K562 (cell line): ENCODE results near the gene MYL12A. TPM values are rescaled to one million over a fixed set of nuclear protein-coding genes. Genes with fewer than 3 reads are reported as not detected.

Experiments used
- CBFA2T2 ChIP-seq: fragments of 450-650 bp; conservative IDR thresholded peaks from 2 replicates; pipeline ENCODE4 v1.6.1; 2017; ENCODE audit warnings: mild to moderate bottlenecking
- FUS ChIP-seq: fragments of 200-400 bp; formaldehyde crosslinking; optimal IDR thresholded peaks from 2 replicates; pipeline ENCODE3; 2017; ENCODE audit warnings: low read depth, low read length
- KDM2B ChIP-seq: fragments of 250-450 bp; sonication (Bioruptor Pico); IDR thresholded peaks from 2 replicates; pipeline ENCODE4 v1.8.0; 2021; ENCODE audit warnings: mild to moderate bottlenecking, moderate library complexity
- KDM4B ChIP-seq, 2 experiments: fragments of 450-650 bp in 1 of 2; sonication (generic) in 1 of 2; IDR thresholded peaks; 2 replicates each; pipeline ENCODE4 v1.6.1; 2016 to 2017; ENCODE audit warnings: borderline replicate concordance in 2 of 2, antibody characterized with exemption in 1 of 2, low read depth in 1 of 2, mild to moderate bottlenecking in 1 of 2
- PHTF2 ChIP-seq: fragments of 250-450 bp; sonication (Bioruptor Pico); IDR thresholded peaks from 2 replicates; pipeline ENCODE4 v1.5.0; 2021; ENCODE audit warnings: mild to moderate bottlenecking
- ZBTB1 ChIP-seq: sonication (generic); formaldehyde crosslinking; IDR thresholded peaks from 2 replicates; pipeline ENCODE4 v1.8.1; 2023; ENCODE audit warnings: missing genetic modification reagents, low read depth, mild to moderate bottlenecking, borderline replicate concordance
- ZNF184 ChIP-seq: sonication (generic); formaldehyde crosslinking; IDR thresholded peaks from 2 replicates; pipeline ENCODE4 v1.5.0; 2020; ENCODE audit warnings: missing genetic modification reagents
- ZNF75A ChIP-seq: fragments of 450-650 bp; formaldehyde crosslinking; IDR thresholded peaks from 2 replicates; pipeline ENCODE4 v1.4.0; 2020; ENCODE audit warnings: mild to moderate bottlenecking
- ZNF76 ChIP-seq: fragments of 250-450 bp; sonication (Bioruptor Pico); IDR thresholded peaks from 2 replicates; pipeline ENCODE4 v1.4.0; 2020; ENCODE audit warnings: mild to moderate bottlenecking, moderate library complexity, borderline replicate concordance
- polyA plus RNA-seq, 8 experiments: library from polyadenylated mRNA; depleted of rRNA in 4 of 8; stranded (reverse) in 5 of 8; unstranded in 3 of 8; fragments of >200 nt; fragmentation: Nextera tagmentation in 2 of 8; fragmentation: Illumina TruSeq in 1 of 8; extraction: Ambion mirVana in 2 of 8; extraction: Trizol in 1 of 8; gene quantifications; 2 replicates each; pipeline versions ENCODE4 v1.2.1 to v1.2.3, GENCODE V29; 2011 to 2014; ENCODE audit warnings: inconsistent platforms in 1 of 8, missing spikeins in 1 of 8
- total RNA-seq, 7 experiments: library from RNA; depleted of rRNA in 6 of 7; stranded (reverse); fragments of >200 nt in 6 of 7; fragmentation: Illumina TruSeq in 2 of 7; extraction: Trizol in 2 of 7; gene quantifications; 2 replicates each; pipeline versions ENCODE4 v1.2.1 to v1.2.3, GENCODE V29; 2011 to 2021; ENCODE audit warnings: low replicate concordance in 1 of 7
- TF ChIP-seq, protein P1 (sequence below): fragments of 250-450 bp; sonication (Bioruptor Pico); IDR thresholded peaks from 2 replicates; pipeline ENCODE4 v1.5.0; 2021
- TF ChIP-seq, protein P2 (sequence below): fragments of 250-450 bp; sonication (Bioruptor Pico); IDR thresholded peaks from 2 replicates; pipeline ENCODE4 v1.4.0; 2020
- TF ChIP-seq, protein P3 (sequence below): sonication (generic); formaldehyde crosslinking; IDR thresholded peaks from 2 replicates; pipeline ENCODE4 v1.8.0; 2022; ENCODE audit warnings: mild to moderate bottlenecking, missing genetic modification reagents
- TF ChIP-seq, protein P4 (sequence below), 2 experiments: IDR thresholded peaks in 1 of 2; conservative IDR thresholded peaks in 1 of 2; 2 replicates each; pipeline ENCODE4 v1.6.1; 2016; ENCODE audit warnings: low read depth in 2 of 2, mild to moderate bottlenecking in 1 of 2, missing compliant biosample characterization in 1 of 2, missing genetic modification characterization in 1 of 2, moderate library complexity in 1 of 2
- TF ChIP-seq, protein P5 (sequence below): fragments of 200-400 bp; formaldehyde crosslinking; IDR thresholded peaks from 2 replicates; pipeline ENCODE4 v1.6.1; 2017; ENCODE audit warnings: mild to moderate bottlenecking, low read depth, low read length, moderate library complexity

MYL12A gene
- total and polyA plus RNA-seq, 9 of the 15 experiments (the other 6 are each of a cell fraction or from before 2014, with no cell fraction given): 308 to 1,031 (median 559) TPM

DNA sequence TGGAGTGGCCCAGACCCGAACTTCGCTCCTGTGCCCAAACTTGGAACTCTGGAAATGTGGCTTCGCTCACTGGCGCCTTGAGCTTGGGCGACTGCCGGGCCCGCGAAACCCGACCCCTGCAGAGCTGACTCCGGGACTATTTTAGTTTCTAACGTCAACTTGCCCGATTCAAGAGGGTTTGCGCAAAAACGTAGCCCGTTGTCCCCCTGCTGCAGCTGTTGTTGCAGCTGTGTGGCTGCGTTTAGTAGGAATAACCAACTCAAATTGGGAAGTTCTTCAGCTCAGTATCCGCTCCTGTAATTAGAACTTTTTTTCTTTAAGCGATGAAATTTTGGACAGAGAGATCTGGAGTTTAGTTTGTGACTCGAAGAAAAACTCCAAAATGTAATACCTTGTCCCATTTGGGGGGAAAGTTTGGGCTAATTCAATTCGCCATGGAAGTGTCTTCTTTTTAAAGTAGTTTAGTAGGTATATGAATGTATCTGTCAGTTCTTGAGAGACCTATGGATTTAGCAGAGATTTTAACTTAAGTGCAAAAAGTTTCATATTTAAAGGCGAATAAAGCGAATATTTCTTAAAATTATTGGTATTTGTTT lies 559 bp downstream of the MYL12A start (continued):
- TF ChIP-seq, protein P1, sequence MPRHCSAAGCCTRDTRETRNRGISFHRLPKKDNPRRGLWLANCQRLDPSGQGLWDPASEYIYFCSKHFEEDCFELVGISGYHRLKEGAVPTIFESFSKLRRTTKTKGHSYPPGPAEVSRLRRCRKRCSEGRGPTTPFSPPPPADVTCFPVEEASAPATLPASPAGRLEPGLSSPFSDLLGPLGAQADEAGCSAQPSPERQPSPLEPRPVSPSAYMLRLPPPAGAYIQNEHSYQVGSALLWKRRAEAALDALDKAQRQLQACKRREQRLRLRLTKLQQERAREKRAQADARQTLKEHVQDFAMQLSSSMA (CRISPR knock-in tag): no peak
- no peak for TF ChIP-seq ZNF76 (CRISPR knock-in tag)
- no peak for TF ChIP-seq PHTF2 (CRISPR knock-in tag)
- TF ChIP-seq FUS: no peak
- TF ChIP-seq, protein P2, sequence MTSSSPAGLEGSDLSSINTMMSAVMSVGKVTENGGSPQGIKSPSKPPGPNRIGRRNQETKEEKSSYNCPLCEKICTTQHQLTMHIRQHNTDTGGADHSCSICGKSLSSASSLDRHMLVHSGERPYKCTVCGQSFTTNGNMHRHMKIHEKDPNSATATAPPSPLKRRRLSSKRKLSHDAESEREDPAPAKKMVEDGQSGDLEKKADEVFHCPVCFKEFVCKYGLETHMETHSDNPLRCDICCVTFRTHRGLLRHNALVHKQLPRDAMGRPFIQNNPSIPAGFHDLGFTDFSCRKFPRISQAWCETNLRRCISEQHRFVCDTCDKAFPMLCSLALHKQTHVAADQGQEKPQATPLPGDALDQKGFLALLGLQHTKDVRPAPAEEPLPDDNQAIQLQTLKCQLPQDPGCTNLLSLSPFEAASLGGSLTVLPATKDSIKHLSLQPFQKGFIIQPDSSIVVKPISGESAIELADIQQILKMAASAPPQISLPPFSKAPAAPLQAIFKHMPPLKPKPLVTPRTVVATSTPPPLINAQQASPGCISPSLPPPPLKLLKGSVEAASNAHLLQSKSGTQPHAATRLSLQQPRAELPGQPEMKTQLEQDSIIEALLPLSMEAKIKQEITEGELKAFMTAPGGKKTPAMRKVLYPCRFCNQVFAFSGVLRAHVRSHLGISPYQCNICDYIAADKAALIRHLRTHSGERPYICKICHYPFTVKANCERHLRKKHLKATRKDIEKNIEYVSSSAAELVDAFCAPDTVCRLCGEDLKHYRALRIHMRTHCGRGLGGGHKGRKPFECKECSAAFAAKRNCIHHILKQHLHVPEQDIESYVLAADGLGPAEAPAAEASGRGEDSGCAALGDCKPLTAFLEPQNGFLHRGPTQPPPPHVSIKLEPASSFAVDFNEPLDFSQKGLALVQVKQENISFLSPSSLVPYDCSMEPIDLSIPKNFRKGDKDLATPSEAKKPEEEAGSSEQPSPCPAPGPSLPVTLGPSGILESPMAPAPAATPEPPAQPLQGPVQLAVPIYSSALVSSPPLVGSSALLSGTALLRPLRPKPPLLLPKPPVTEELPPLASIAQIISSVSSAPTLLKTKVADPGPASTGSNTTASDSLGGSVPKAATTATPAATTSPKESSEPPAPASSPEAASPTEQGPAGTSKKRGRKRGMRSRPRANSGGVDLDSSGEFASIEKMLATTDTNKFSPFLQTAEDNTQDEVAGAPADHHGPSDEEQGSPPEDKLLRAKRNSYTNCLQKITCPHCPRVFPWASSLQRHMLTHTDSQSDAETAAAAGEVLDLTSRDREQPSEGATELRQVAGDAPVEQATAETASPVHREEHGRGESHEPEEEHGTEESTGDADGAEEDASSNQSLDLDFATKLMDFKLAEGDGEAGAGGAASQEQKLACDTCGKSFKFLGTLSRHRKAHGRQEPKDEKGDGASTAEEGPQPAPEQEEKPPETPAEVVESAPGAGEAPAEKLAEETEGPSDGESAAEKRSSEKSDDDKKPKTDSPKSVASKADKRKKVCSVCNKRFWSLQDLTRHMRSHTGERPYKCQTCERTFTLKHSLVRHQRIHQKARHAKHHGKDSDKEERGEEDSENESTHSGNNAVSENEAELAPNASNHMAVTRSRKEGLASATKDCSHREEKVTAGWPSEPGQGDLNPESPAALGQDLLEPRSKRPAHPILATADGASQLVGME (CRISPR knock-in tag): no peak
- TF ChIP-seq KDM4B (IDR thresholded peaks at IDR 0.05; ENCODE audit: borderline replicate concordance in 2 of 2, low read depth in 1 of 2): no peak
- TF ChIP-seq, protein P3, sequence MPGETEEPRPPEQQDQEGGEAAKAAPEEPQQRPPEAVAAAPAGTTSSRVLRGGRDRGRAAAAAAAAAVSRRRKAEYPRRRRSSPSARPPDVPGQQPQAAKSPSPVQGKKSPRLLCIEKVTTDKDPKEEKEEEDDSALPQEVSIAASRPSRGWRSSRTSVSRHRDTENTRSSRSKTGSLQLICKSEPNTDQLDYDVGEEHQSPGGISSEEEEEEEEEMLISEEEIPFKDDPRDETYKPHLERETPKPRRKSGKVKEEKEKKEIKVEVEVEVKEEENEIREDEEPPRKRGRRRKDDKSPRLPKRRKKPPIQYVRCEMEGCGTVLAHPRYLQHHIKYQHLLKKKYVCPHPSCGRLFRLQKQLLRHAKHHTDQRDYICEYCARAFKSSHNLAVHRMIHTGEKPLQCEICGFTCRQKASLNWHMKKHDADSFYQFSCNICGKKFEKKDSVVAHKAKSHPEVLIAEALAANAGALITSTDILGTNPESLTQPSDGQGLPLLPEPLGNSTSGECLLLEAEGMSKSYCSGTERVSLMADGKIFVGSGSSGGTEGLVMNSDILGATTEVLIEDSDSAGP (CRISPR knock-in tag): no peak
- TF ChIP-seq ZNF184 (CRISPR knock-in tag): no peak
- TF ChIP-seq, protein P4, sequence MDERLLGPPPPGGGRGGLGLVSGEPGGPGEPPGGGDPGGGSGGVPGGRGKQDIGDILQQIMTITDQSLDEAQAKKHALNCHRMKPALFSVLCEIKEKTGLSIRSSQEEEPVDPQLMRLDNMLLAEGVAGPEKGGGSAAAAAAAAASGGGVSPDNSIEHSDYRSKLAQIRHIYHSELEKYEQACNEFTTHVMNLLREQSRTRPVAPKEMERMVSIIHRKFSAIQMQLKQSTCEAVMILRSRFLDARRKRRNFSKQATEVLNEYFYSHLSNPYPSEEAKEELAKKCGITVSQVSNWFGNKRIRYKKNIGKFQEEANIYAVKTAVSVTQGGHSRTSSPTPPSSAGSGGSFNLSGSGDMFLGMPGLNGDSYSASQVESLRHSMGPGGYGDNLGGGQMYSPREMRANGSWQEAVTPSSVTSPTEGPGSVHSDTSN (CRISPR knock-in tag; IDR thresholded peaks at IDR 0.05; ENCODE audit: low read depth): no peak
- TF ChIP-seq, protein P4 (tag; conservative IDR thresholded peaks at IDR 0.05; ENCODE audit: low read depth): no peak
- no peak for TF ChIP-seq ZBTB1 (CRISPR knock-in tag)
- TF ChIP-seq KDM2B (CRISPR knock-in tag): no peak
- TF ChIP-seq ZNF75A: no peak
- TF ChIP-seq, protein P5, sequence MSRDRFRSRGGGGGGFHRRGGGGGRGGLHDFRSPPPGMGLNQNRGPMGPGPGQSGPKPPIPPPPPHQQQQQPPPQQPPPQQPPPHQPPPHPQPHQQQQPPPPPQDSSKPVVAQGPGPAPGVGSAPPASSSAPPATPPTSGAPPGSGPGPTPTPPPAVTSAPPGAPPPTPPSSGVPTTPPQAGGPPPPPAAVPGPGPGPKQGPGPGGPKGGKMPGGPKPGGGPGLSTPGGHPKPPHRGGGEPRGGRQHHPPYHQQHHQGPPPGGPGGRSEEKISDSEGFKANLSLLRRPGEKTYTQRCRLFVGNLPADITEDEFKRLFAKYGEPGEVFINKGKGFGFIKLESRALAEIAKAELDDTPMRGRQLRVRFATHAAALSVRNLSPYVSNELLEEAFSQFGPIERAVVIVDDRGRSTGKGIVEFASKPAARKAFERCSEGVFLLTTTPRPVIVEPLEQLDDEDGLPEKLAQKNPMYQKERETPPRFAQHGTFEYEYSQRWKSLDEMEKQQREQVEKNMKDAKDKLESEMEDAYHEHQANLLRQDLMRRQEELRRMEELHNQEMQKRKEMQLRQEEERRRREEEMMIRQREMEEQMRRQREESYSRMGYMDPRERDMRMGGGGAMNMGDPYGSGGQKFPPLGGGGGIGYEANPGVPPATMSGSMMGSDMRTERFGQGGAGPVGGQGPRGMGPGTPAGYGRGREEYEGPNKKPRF: no peak
- no peak for TF ChIP-seq CBFA2T2
